B cell (primary cell): ENCODE measurements around the gene COBL. TPM values are rescaled to one million over a fixed set of nuclear protein-coding genes. Genes with fewer than 3 reads are reported as not detected.

Experiments used
- ATAC-seq: fragments of 200-7000 bp; cut with Tn5 transposase; one replicate; pipeline ENCODE4 v1.10.0; 2021; ENCODE audit warnings: low read depth, mild to moderate bottlenecking, moderate number of reproducible peaks, moderate library complexity
- CTCF ChIA-PET: fragments of 350-600 bp; sonication (Branson Sonifier 250); formaldehyde crosslinking; loops from one replicate; lab custom pipeline; 2021; ENCODE audit warnings: antibody characterized with exemption, inconsistent platforms; lab: Charles Lee
- POLR2A ChIA-PET: fragments of 350-600 bp; sonication (Branson Sonifier 250); formaldehyde crosslinking; loops from one replicate; lab custom pipeline; 2021; ENCODE audit warnings: antibody characterized with exemption; lab: Charles Lee
- DNase-seq: peaks from one replicate; pipeline ENCODE4 v3.0.0; 2013
- H2AFZ ChIP-seq: 2 replicates; pipeline ENCODE4 v1.6.1; 2012; ENCODE audit warnings: mild to moderate bottlenecking, low read depth, low read length; ENCODE audit not compliant: insufficient read depth, poor library complexity, severe bottlenecking
- H3K27ac ChIP-seq, 2 donors: 1 replicate in 1 of 2; 2 replicates in 1 of 2; pipeline ENCODE4 v1.5.1; 2012 to 2013; ENCODE audit warnings: low read length in 2 of 2, mild to moderate bottlenecking in 2 of 2, moderate library complexity in 1 of 2
- H3K27me3 ChIP-seq, 4 experiments: fragments of 200-600 bp in 1 of 4; sonication (generic) in 1 of 4; replicated peaks in 1 of 4; 1 replicate in 2 of 4; 2 replicates in 2 of 4; pipeline versions ENCODE4 v1.6.1 to v1.7.0; 2013 to 2016; ENCODE audit warnings: low read length in 3 of 4, mild to moderate bottlenecking in 2 of 4, mixed read lengths in 1 of 4, moderate library complexity in 1 of 4; ENCODE audit not compliant: insufficient read depth in 4 of 4, control insufficient read depth in 3 of 4; ENCODE audit errors: control extremely low read depth in 1 of 4
- H3K36me3 ChIP-seq, 2 experiments: replicated peaks in 1 of 2; 1 replicate in 1 of 2; 2 replicates in 1 of 2; pipeline versions ENCODE4 v1.6.1 to v1.7.1; 2013; ENCODE audit warnings: low read length in 1 of 2; ENCODE audit not compliant: insufficient read depth in 2 of 2, control insufficient read depth in 1 of 2; ENCODE audit errors: control extremely low read depth in 1 of 2, extremely low read depth in 1 of 2
- H3K4me1 ChIP-seq, 2 donors: fragments of 200-600 bp in 1 of 2; sonication (generic) in 1 of 2; 1 replicate in 1 of 2; 2 replicates in 1 of 2; pipeline versions ENCODE4 v1.5.1 to v1.6.1; 2013 to 2017; ENCODE audit warnings: low read length in 2 of 2; ENCODE audit not compliant: control insufficient read depth in 2 of 2, insufficient read depth in 2 of 2
- H3K4me2 ChIP-seq: replicated peaks from 2 replicates; pipeline ENCODE3; 2012; ENCODE audit warnings: mild to moderate bottlenecking, low read depth, low read length; ENCODE audit not compliant: poor library complexity, severe bottlenecking
- H3K4me3 ChIP-seq, 5 experiments: fragments of 200-600 bp in 1 of 5; sonication (generic) in 1 of 5; 1 replicate in 3 of 5; 2 replicates in 2 of 5; pipeline versions ENCODE4 v1.5.1 to v1.7.0; 2011 to 2016; ENCODE audit warnings: low read length in 4 of 5, mild to moderate bottlenecking in 4 of 5, low read depth in 2 of 5, control low read depth in 1 of 5, moderate library complexity in 1 of 5; ENCODE audit not compliant: insufficient read depth in 1 of 5; ENCODE audit errors: control extremely low read depth in 1 of 5, extremely low read depth in 1 of 5
- H3K79me2 ChIP-seq: fragments of 200-600 bp; sonication (generic); one replicate; pipeline ENCODE4 v1.6.0; 2016; ENCODE audit warnings: low read length; ENCODE audit not compliant: control insufficient read depth, insufficient read depth
- H3K9ac ChIP-seq: fragments of 200-600 bp; sonication (generic); 2 replicates; pipeline ENCODE4 v1.6.1; 2017; ENCODE audit warnings: mild to moderate bottlenecking, low read length, moderate library complexity
- H3K9me3 ChIP-seq, 3 donors: one replicate each; pipeline versions ENCODE4 v1.6.1 to v1.7.1; 2013; ENCODE audit warnings: low read length in 2 of 3; ENCODE audit not compliant: control insufficient read depth in 2 of 3, insufficient read depth in 1 of 3; ENCODE audit errors: control extremely low read depth in 1 of 3
- H4K20me1 ChIP-seq: 2 replicates; pipeline ENCODE4 v1.6.0; 2012; ENCODE audit warnings: mild to moderate bottlenecking, low read length; ENCODE audit not compliant: insufficient read depth, control insufficient read depth, poor library complexity, severe bottlenecking
- H3K27ac Mint-ChIP-seq: one replicate; pipeline ENCODE4 v1.8.0; 2021; ENCODE audit warnings: mixed read lengths
- H3K27me3 Mint-ChIP-seq: one replicate; pipeline ENCODE4 v1.8.0; 2021; ENCODE audit warnings: mixed read lengths
- H3K4me1 Mint-ChIP-seq: one replicate; pipeline ENCODE4 v1.8.0; 2021; ENCODE audit warnings: mixed read lengths
- H3K4me3 Mint-ChIP-seq: one replicate; pipeline ENCODE4 v1.8.0; 2021; ENCODE audit warnings: mixed read lengths
- H3K9me3 Mint-ChIP-seq: one replicate; pipeline ENCODE4 v1.8.0; 2022; ENCODE audit warnings: mixed read lengths; ENCODE audit not compliant: insufficient read depth
- EZH2 ChIP-seq: IDR thresholded peaks from 2 replicates; pipeline ENCODE4 v1.6.1; 2012; ENCODE audit warnings: borderline replicate concordance, low read depth, mild to moderate bottlenecking, moderate library complexity, low read length; ENCODE audit not compliant: insufficient read depth, poor library complexity, severe bottlenecking
- WGBS: methylation state at CpG from one replicate; pipeline ENCODE4 v1.1.5; 2013; ENCODE audit warnings: missing lambda C conversion rate; ENCODE audit not compliant: insufficient coverage; 5-methylcytosine and 5-hydroxymethylcytosine counted together
- intact Hi-C: fragments of 100-400 bp; cut with micrococcal nuclease; formaldehyde crosslinking; loops from one replicate; pipeline ENCODE4 v1.10.0; 2022
- polyA plus RNA-seq: library from polyadenylated mRNA; depleted of rRNA; stranded (reverse); fragments of >200 nt; gene quantifications from 2 replicates; pipeline ENCODE4 v1.2.3, GENCODE V29; 2012
- total RNA-seq, 2 donors: library from RNA; stranded (reverse); fragments of 120-200 nt in 1 of 2; gene quantifications; 1 replicate in 1 of 2; 2 replicates in 1 of 2; pipeline versions ENCODE4 v1.2.3 to v1.2.4, GENCODE V29; 2013 to 2022
- TF ChIP-seq, protein P1 (sequence below): fragments of 200-600 bp; IDR thresholded peaks from one replicate; pipeline ENCODE4 v1.8.0; 2022; ENCODE audit warnings: antibody characterized with exemption, mild to moderate bottlenecking

Gene COBL
- total and polyA plus RNA-seq, 2 donors (not counting 1 experiment from before 2014, with no cell fraction given), result not detected

DNA sequence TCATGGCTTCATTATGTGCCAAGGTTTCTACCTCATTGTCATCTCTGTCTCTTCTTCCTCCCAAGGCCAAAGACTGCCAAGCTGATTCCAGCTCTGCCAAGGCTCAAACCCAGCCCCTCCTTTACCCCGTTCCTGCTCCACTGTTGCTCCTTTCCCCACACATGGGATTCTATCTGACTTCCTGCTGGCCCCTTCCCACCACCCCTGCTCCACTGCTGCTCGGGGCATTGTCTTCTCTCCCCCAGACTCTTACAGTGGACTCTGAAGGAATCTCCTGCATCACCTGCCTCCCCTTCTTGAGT, 86.3 kb downstream of the COBL start:
- no peak overlapping the region for H3K27ac ChIP-seq
- H3K4me3 Mint-ChIP-seq, result no peak overlapping the region
- ChIA-PET POLR2A (no interaction called here), CTCF (no interaction called here)
- H2AFZ ChIP-seq, result no peak overlapping the region
- H3K4me2 ChIP-seq, result no peak overlapping the region
- no peak overlapping the region for H3K4me3 ChIP-seq
- ATAC-seq (no peak), DNase-seq (no peak)
- H3K27ac Mint-ChIP-seq, result no peak overlapping the region
- no peak overlapping the region for H3K9ac ChIP-seq
- H3K79me2 ChIP-seq, result no peaks in the 10 kb centered on the region
- H3K36me3 ChIP-seq, result no peaks in the 10 kb centered on the region
- no peaks in the 10 kb centered on the region for H3K4me1 ChIP-seq
- no peaks in the 10 kb centered on the region for H4K20me1 ChIP-seq
- no peaks in the 10 kb centered on the region for H3K9me3 ChIP-seq
- H3K9me3 Mint-ChIP-seq, result no peaks in the 10 kb centered on the region
- TF ChIP-seq, protein P1, sequence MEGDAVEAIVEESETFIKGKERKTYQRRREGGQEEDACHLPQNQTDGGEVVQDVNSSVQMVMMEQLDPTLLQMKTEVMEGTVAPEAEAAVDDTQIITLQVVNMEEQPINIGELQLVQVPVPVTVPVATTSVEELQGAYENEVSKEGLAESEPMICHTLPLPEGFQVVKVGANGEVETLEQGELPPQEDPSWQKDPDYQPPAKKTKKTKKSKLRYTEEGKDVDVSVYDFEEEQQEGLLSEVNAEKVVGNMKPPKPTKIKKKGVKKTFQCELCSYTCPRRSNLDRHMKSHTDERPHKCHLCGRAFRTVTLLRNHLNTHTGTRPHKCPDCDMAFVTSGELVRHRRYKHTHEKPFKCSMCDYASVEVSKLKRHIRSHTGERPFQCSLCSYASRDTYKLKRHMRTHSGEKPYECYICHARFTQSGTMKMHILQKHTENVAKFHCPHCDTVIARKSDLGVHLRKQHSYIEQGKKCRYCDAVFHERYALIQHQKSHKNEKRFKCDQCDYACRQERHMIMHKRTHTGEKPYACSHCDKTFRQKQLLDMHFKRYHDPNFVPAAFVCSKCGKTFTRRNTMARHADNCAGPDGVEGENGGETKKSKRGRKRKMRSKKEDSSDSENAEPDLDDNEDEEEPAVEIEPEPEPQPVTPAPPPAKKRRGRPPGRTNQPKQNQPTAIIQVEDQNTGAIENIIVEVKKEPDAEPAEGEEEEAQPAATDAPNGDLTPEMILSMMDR, result no peak
- TF ChIP-seq EZH2, result no peak
- no peaks in the 10 kb centered on the region for H3K4me1 Mint-ChIP-seq
- intact Hi-C loops, result no loop called here
- H3K27me3 ChIP-seq, result no peaks in the 10 kb centered on the region
- peaks cover 7% of the 10 kb centered on the region for H3K27me3 Mint-ChIP-seq
- 83% methylated on average over 2 of the region's 2 CpGs for WGBS

DNA sequence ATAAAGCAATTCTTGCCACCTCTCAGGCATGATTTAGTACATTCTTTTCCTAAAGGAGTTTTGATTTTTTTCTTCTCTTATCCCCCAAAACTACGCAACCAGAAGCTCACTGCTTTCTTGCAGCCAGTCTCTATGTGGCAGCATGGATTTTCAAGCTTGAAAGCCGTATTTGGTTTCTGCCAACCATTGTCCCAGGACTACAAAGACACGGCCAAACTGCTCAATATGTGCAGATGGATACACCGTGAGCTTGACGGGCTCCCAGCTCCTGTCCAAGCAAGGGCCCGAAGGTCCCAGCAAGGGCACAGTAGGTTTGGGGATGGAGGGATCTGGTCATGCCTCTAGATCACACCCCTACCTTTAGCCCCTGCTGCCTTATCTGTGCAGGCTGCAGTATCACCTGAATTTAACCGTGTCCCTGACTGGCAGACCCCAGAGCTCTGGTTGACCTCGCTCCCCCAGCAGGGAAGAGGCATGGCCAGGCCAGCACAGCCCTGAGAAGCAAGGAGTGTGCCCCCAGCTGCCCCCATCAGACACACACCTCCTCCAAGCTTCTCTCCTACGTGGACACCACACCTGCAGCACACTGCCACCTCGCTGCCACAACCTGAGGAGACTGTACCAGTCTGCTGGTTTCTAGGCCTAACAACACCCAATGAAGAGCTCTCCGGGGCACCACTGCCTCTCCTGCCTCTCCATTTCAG, 86.8 kb downstream of the COBL start:
- DNase-seq, result no peak
- Histone ChIP-seq H3K27ac (no peak overlapping the region), H3K36me3 (no peaks in the 10 kb centered on the region), H2AFZ (no peak overlapping the region), H3K9me3 (no peaks in the 10 kb centered on the region), H3K4me3 (no peak overlapping the region), H3K79me2 (no peaks in the 10 kb centered on the region), H3K9ac (no peak overlapping the region), H3K4me1 (no peaks in the 10 kb centered on the region), H4K20me1 (no peaks in the 10 kb centered on the region), H3K4me2 (no peak overlapping the region), H3K27me3 (no peaks in the 10 kb centered on the region)
- Mint-ChIP-seq H3K27ac (no peak overlapping the region), H3K4me1 (no peaks in the 10 kb centered on the region), H3K27me3 (peaks cover 7% of the 10 kb centered on the region), H3K9me3 (no peaks in the 10 kb centered on the region), H3K4me3 (no peak overlapping the region)
- no peak for ATAC-seq
- POLR2A ChIA-PET, result no interaction called here
- intact Hi-C loops, result no loop called here
- CTCF ChIA-PET, result no interaction called here
- no peak for TF ChIP-seq EZH2
- TF ChIP-seq, protein P1, result no peak
- 85% methylated on average over 11 of the region's 11 CpGs for WGBS
